Karpas-422 (cell line): ENCODE data around the gene HUNK. TPM values are rescaled to one million over a fixed set of nuclear protein-coding genes. Genes with fewer than 3 reads are reported as not detected.
A peak's percentile ranks its signal among the peaks of the same experiment; 100 is the strongest.
"Not testable (repeated sequence)": the region's sequence is repeated elsewhere in the genome, so short reads cannot be mapped to it uniquely, and the experiment has no call there.

Experiments
- DNase-seq: peaks from one replicate; pipeline ENCODE4 v3.0.0-alpha.2; 2015
- H2AFZ ChIP-seq: fragments of 200-600 bp; sonication (generic); 2 replicates; pipeline ENCODE4 v1.6.1; 2014; ENCODE audit warnings: antibody characterized with exemption, low read length, mixed read lengths
- H3K27ac ChIP-seq: fragments of 200-600 bp; sonication (generic); 2 replicates; pipeline ENCODE4 v1.5.1; 2014; ENCODE audit warnings: mild to moderate bottlenecking, low read length, moderate library complexity
- H3K27me3 ChIP-seq: fragments of 200-600 bp; sonication (generic); 2 replicates; pipeline ENCODE4 v1.6.1; 2014; ENCODE audit warnings: low read length, mixed read lengths
- H3K36me3 ChIP-seq: fragments of 200-600 bp; sonication (generic); 2 replicates; pipeline ENCODE4 v1.6.1; 2014; ENCODE audit warnings: low read length, mixed read lengths; ENCODE audit not compliant: insufficient read depth
- H3K4me1 ChIP-seq: fragments of 200-600 bp; sonication (generic); 2 replicates; pipeline ENCODE4 v1.6.1; 2014; ENCODE audit warnings: mild to moderate bottlenecking, low read length, mixed read lengths
- H3K4me2 ChIP-seq: fragments of 200-600 bp; sonication (generic); 2 replicates; pipeline ENCODE4 v1.6.1; 2014; ENCODE audit warnings: low read length, low read depth, mild to moderate bottlenecking; ENCODE audit not compliant: poor library complexity, severe bottlenecking
- H3K4me3 ChIP-seq: fragments of 200-600 bp; sonication (generic); 2 replicates; pipeline ENCODE4 v1.5.1; 2014; ENCODE audit warnings: mild to moderate bottlenecking, antibody characterized with exemption, low read length, mixed read lengths
- H3K79me2 ChIP-seq: fragments of 200-600 bp; sonication (generic); 2 replicates; pipeline ENCODE4 v1.6.1; 2014; ENCODE audit warnings: mild to moderate bottlenecking, low read length, mixed read lengths
- H3K9ac ChIP-seq: fragments of 200-600 bp; sonication (generic); 2 replicates; pipeline ENCODE4 v1.6.0; 2014; ENCODE audit warnings: low read length
- H3K9me2 ChIP-seq: fragments of 200-600 bp; sonication (generic), shearing (Covaris generic); replicated peaks from 2 replicates; pipeline ENCODE4 v1.6.0; 2014; ENCODE audit warnings: mild to moderate bottlenecking, low read length, moderate library complexity; ENCODE audit not compliant: insufficient read depth
- H3K9me3 ChIP-seq: fragments of 300-700, 200-600 bp; sonication (generic); 2 replicates; pipeline ENCODE4 v1.6.1; 2014; ENCODE audit warnings: low read length, mixed read lengths
- H4K20me1 ChIP-seq: fragments of 200-600 bp; sonication (generic); 2 replicates; pipeline ENCODE4 v1.6.1; 2014; ENCODE audit warnings: mild to moderate bottlenecking, antibody characterized with exemption, low read length, low read depth; ENCODE audit not compliant: insufficient read depth
- total RNA-seq: library from RNA; depleted of rRNA; stranded (reverse); fragments of >200 nt; shearing (Covaris generic); gene quantifications from 2 replicates; pipeline ENCODE4 v1.2.3, GENCODE V29; 2014; ENCODE audit warnings: low replicate concordance

The HUNK gene
- total RNA-seq, 1 experiment from 2014 or later, result not detected

DNA sequence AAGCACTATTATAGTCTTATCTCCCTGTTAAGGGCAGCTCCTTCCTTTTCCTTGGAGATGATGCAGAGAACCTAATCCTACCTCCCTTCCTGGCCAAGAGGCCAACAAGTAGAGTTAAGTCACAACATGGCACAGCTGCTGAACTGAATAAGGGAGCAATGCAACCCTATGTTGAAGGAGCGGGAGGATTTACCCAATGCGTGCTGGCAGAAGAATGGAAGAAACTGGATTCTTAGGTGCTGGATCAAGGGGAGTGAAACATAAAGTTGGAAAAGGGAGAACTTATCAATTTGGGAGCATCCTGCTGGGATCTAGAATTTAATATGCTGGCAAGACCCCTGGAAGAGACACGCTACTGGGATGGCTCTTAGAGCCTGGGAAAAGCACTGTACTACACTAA, 12.0 kb upstream of the HUNK start:
- no peak for DNase-seq
- no peaks in the 10 kb centered on the region for H3K79me2 ChIP-seq
- no peaks in the 10 kb centered on the region for H3K4me1 ChIP-seq
- no peak overlapping the region for H2AFZ ChIP-seq
- H4K20me1 ChIP-seq, result no peaks in the 10 kb centered on the region
- no peak overlapping the region for H3K9ac ChIP-seq
- H3K36me3 ChIP-seq, result no peaks in the 10 kb centered on the region
- H3K27ac ChIP-seq, result no peak overlapping the region
- no peaks in the 10 kb centered on the region for H3K27me3 ChIP-seq
- no peak overlapping the region for H3K4me2 ChIP-seq
- no peaks in the 10 kb centered on the region for H3K9me2 ChIP-seq
- H3K4me3 ChIP-seq, result no peak overlapping the region
- no peaks in the 10 kb centered on the region for H3K9me3 ChIP-seq

DNA sequence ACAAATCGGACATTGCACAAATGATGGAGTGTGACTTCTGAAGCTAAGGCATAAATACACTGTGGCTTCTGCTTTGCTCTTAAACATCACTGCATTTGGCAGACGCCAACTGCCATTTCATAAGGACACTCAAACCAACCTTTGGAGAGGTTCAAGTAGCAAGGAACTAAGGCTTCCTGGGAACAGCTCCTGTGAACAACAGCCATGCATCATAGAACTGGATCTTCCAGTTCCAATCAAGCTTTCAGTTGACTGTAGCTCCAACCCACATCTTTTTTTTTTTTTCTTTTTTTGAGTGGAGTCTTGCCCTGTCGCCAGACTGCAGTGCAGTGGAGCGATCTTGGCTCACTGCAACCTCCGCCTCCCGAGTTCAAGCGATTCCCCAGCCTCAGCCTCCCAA, 10.7 kb upstream of the HUNK start:
- Histone ChIP-seq H4K20me1 (no peaks in the 10 kb centered on the region), H2AFZ (no peak overlapping the region), H3K27ac (no peak overlapping the region), H3K27me3 (no peaks in the 10 kb centered on the region), H3K9me2 (no peaks in the 10 kb centered on the region), H3K4me3 (no peak overlapping the region), H3K9me3 (no peaks in the 10 kb centered on the region), H3K4me1 (no peaks in the 10 kb centered on the region), H3K36me3 (no peaks in the 10 kb centered on the region), H3K9ac (no peak overlapping the region), H3K79me2 (no peaks in the 10 kb centered on the region), H3K4me2 (no peak overlapping the region)
- no peak for DNase-seq

DNA sequence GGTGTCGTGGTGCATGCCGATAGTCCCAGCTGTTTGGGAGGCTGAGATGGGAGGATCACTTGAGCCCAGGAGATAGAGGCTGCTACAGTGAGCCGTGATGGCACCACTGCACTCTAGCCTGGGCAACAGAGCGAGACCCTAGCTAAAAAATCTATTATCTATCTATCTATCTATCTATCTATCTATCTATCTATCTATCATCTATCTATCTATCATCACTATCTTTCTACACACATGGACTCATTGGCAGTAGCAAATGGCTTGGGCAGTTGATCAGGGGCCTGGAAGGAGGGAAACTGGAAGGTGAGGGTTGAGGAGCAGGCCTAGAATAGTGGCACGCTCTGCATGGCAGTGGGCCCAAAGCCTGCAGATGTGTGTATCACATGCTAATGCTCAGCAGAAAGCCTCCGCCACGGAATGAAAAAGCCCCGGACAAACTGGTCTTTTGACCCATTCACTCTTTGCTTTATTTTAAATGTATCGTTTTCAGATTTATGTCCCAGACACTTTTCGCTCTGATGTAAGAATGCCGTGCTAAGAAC, 7.3 kb upstream of the HUNK start:
- Histone ChIP-seq H2AFZ (no peak overlapping the region), H3K27ac (no peak overlapping the region), H3K9me2 (no peaks in the 10 kb centered on the region), H4K20me1 (no peaks in the 10 kb centered on the region), H3K79me2 (no peaks in the 10 kb centered on the region), H3K4me2 (no peak overlapping the region), H3K27me3 (no peaks in the 10 kb centered on the region), H3K4me1 (no peaks in the 10 kb centered on the region), H3K9me3 (no peaks in the 10 kb centered on the region), H3K4me3 (no peak overlapping the region), H3K36me3 (no peaks in the 10 kb centered on the region), H3K9ac (no peak overlapping the region)
- DNase-seq, result no peak

DNA sequence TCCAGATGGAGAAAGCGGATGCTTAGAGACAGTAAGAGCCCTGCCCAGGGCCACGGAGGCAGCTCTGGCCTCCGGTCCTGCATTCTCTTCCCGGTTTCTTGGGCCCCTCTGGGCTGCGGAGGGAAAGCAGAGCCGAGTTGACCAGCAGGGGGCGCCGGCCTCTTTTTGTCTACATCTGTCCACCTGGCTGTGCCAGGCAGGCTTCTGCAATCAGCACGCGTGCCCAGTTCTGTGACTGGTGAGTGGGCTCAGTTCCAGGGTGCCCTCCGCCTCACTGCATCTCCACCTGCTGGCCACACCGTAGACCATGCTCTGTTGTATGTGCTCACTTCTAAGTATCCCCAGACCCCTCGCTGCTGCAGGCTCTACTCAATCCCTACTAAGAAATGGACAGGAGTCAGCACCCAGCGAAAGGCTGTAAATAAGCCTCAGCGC, 6.7 kb upstream of the HUNK start:
- H3K27ac ChIP-seq, result no peak overlapping the region
- no peaks in the 10 kb centered on the region for H3K9me2 ChIP-seq
- peak; percentile 89 for DNase-seq
- H3K4me2 ChIP-seq, result no peak overlapping the region
- H3K36me3 ChIP-seq, result no peaks in the 10 kb centered on the region
- H3K9ac ChIP-seq, result no peak overlapping the region
- no peaks in the 10 kb centered on the region for H3K27me3 ChIP-seq
- no peaks in the 10 kb centered on the region for H3K79me2 ChIP-seq
- no peak overlapping the region for H3K4me3 ChIP-seq
- H3K4me1 ChIP-seq, result no peaks in the 10 kb centered on the region
- no peak overlapping the region for H2AFZ ChIP-seq
- H3K9me3 ChIP-seq, result no peaks in the 10 kb centered on the region
- no peaks in the 10 kb centered on the region for H4K20me1 ChIP-seq

DNA sequence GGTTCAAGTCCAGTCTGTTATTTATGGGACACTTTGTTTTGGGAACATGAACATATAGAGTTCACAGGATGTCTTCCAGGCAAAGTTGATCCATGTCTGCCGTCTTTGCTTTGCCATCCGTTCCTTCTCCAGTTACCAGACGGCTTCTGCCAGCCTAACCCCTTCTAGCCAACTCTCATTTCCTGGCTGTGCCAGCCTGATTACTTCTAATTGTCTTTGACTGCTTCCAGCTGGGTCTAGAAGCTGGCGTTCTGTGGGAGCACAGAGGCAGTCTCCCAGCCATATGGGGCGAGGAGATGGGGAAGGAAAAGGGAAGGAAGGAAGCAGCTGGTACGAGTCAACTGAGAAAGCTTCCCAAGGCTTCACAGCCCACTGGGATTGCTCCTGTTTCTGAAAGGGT, 3.1 kb upstream of the HUNK start:
- no peaks in the 10 kb centered on the region for H3K27me3 ChIP-seq
- H3K36me3 ChIP-seq, result no peaks in the 10 kb centered on the region
- no peak overlapping the region for H2AFZ ChIP-seq
- no peaks in the 10 kb centered on the region for H3K79me2 ChIP-seq
- H3K9ac ChIP-seq, result no peak overlapping the region
- no peaks in the 10 kb centered on the region for H3K9me3 ChIP-seq
- no peak overlapping the region for H3K27ac ChIP-seq
- DNase-seq, result no peak
- H3K4me1 ChIP-seq, result no peaks in the 10 kb centered on the region
- no peaks in the 10 kb centered on the region for H3K9me2 ChIP-seq
- no peak overlapping the region for H3K4me2 ChIP-seq
- no peak overlapping the region for H3K4me3 ChIP-seq
- no peaks in the 10 kb centered on the region for H4K20me1 ChIP-seq

DNA sequence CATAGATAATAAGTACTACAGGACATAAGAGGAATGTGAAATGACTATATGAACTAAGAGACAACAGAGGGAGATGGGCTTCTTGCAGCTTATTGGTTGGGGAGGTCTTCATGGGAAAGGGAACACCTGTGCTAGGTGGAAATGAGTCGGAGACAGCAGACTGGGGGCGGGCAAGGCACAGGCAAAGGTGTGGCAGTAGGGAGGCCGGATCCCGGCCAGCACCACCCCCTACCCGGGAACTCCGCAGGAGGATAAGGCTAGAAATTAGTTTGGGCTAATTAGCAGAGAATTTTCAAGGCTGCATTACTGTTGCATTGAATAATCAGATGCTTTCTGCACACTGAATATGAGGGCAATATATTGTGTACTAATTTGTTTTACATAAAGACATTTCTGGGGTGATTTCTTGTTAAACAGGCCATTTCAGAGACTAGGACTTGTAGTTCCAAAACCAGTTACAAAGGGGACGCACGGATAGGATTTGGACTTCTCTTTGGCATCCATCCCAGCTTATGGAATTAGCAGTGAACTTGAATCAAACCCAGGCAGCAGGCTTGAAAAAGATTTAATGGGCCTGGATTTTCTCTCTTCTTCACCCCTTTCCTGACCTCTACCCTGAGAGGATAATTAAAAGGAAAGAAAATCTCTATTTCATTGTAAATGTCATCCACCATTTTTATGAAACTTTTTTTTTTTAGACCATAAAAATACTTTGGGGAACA, 2.2 kb upstream of the HUNK start:
- no peak for DNase-seq
- Histone ChIP-seq H3K4me3 (no peak overlapping the region), H3K36me3 (no peaks in the 10 kb centered on the region), H3K79me2 (no peaks in the 10 kb centered on the region), H3K27ac (no peak overlapping the region), H3K9ac (no peak overlapping the region), H3K4me1 (no peaks in the 10 kb centered on the region), H3K27me3 (no peaks in the 10 kb centered on the region), H3K9me2 (no peaks in the 10 kb centered on the region), H2AFZ (no peak overlapping the region), H4K20me1 (no peaks in the 10 kb centered on the region), H3K9me3 (no peaks in the 10 kb centered on the region), H3K4me2 (no peak overlapping the region)

DNA sequence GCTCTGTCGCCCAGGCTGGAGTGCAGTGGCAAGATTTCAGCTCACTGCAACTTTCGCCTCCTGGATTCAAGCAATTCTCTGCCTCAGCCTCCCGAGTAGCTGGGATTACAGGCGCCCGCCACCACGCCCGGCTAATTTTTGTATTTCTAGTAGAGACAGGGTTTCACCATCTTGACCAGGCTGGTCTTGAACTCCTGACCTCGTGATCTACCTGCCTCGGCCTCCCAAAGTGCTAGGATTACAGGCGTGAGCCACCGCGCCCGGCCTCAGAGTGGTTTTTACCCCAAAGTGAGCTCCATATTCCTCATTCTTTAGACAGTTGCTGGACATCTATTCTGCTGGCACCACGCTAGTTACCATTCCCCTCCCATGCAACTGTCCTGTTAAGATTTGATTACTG, 1.4 kb upstream of the HUNK start:
- H3K4me3 ChIP-seq, H3K4me2 ChIP-seq, H3K27me3 ChIP-seq, H2AFZ ChIP-seq, H3K9ac ChIP-seq, H3K36me3 ChIP-seq, H3K4me1 ChIP-seq, DNase-seq, H4K20me1 ChIP-seq, H3K9me3 ChIP-seq, H3K9me2 ChIP-seq, H3K27ac ChIP-seq, H3K79me2 ChIP-seq: not testable (repeated sequence)

DNA sequence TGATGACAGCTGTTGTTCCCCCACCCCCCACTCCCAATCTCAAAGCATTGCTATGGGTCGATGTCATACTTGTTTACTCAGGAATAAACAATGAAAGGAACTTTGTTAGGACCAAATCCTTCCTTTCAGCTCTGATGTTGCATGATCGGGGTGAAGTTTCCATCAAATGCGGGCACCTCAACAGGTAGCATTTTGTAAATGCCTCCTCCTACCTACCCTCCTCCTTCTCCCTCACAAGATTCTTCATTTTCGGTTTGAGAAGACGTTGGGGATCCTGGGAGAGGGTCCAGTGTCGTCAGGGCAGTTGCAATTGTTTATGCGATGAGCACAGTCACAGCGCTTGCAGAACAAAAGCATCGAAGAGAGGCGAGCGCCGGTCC, 758 bp upstream of the HUNK start:
- no peaks in the 10 kb centered on the region for H3K36me3 ChIP-seq
- no peak for DNase-seq
- H2AFZ ChIP-seq, result no peak overlapping the region
- no peaks in the 10 kb centered on the region for H3K4me1 ChIP-seq
- H3K4me3 ChIP-seq, result no peak overlapping the region
- H3K9ac ChIP-seq, result no peak overlapping the region
- no peaks in the 10 kb centered on the region for H3K27me3 ChIP-seq
- H3K4me2 ChIP-seq, result no peak overlapping the region
- H3K27ac ChIP-seq, result no peak overlapping the region
- no peaks in the 10 kb centered on the region for H4K20me1 ChIP-seq
- H3K9me3 ChIP-seq, result no peaks in the 10 kb centered on the region
- H3K79me2 ChIP-seq, result no peaks in the 10 kb centered on the region
- H3K9me2 ChIP-seq, result no peaks in the 10 kb centered on the region
